A673 (cell line): ENCODE data around the gene PAEP.

ENCODE experiments used
- EZH2 ChIP-seq: fragments of 200-600 bp; sonication (generic); IDR thresholded peaks from 2 replicates; pipeline ENCODE4 v1.6.1; 2017; ENCODE audit warnings: borderline replicate concordance, low read depth, mild to moderate bottlenecking, mixed read lengths, antibody characterized with exemption, low read length; ENCODE audit not compliant: poor library complexity, severe bottlenecking
- TF ChIP-seq, protein P1 (sequence below): fragments of 300-800, 200-600 bp; sonication (generic); conservative IDR thresholded peaks from 2 replicates; pipeline ENCODE4 v1.5.1; 2017; ENCODE audit warnings: low read depth, mild to moderate bottlenecking, antibody characterized with exemption, low read length, moderate library complexity, mixed read lengths

DNA sequence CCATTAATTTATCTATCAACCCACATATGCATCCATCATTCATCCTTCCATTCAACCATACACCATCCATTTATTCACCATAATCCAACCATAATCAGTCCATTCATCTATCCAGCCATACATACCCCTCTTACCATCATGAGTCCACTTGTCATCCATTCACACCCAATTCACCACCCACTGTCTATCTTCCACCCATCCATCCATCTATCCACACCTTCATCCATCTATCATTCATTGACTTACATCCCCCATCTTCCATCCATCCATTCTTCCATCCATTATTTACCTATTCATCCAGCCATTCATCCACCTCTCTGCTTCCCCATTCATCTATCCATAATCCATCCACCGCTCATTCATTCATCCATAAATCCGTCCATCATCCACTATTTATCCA lies 17.8 kb downstream of the PAEP start:
- TF ChIP-seq, protein P1, sequence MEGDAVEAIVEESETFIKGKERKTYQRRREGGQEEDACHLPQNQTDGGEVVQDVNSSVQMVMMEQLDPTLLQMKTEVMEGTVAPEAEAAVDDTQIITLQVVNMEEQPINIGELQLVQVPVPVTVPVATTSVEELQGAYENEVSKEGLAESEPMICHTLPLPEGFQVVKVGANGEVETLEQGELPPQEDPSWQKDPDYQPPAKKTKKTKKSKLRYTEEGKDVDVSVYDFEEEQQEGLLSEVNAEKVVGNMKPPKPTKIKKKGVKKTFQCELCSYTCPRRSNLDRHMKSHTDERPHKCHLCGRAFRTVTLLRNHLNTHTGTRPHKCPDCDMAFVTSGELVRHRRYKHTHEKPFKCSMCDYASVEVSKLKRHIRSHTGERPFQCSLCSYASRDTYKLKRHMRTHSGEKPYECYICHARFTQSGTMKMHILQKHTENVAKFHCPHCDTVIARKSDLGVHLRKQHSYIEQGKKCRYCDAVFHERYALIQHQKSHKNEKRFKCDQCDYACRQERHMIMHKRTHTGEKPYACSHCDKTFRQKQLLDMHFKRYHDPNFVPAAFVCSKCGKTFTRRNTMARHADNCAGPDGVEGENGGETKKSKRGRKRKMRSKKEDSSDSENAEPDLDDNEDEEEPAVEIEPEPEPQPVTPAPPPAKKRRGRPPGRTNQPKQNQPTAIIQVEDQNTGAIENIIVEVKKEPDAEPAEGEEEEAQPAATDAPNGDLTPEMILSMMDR: no peak
- TF ChIP-seq EZH2: no peak
